ENCODE measurements around the gene KCNAB2.

The KCNAB2 gene

GRCh38 chr1:6045561-6045960, at the start of gene KCNAB2:
Gene KCNAB2, plus strand, starts transcription at chr1:6045888. Its CDS starts 5,649 bp downstream, at chr1:6051537.
- no peak within 1 kb of the TSS for H3K9ac ChIP-seq (ENCODE audit: low read length)
- no peaks in the 10 kb centered on the region for H3K4me1 ChIP-seq (ENCODE audit: control insufficient read depth, insufficient read depth, low read length)
- H3K36me3 ChIP-seq (ENCODE audit: control insufficient read depth, insufficient read depth, low read length) = no peaks in the 10 kb centered on the region
- no peaks in the 10 kb centered on the region for H3K9me3 ChIP-seq (ENCODE audit: control insufficient read depth, low read length)
- H3K4me3 ChIP-seq (ENCODE audit: low read length) = no peak within 1 kb of the TSS
- H3K27me3 ChIP-seq (ENCODE audit: control insufficient read depth, insufficient read depth, low read length) = no peaks in the 10 kb centered on the region

GRCh38 chr1:5996641-5997270, 48.9 kb upstream of the KCNAB2 start:
- Histone ChIP-seq H3K27me3 (ENCODE audit: control insufficient read depth, insufficient read depth, low read length) (peaks cover 13% of the 10 kb centered on the region), H3K9me3 (ENCODE audit: control insufficient read depth, low read length) (no peaks in the 10 kb centered on the region), H3K4me1 (ENCODE audit: control insufficient read depth, insufficient read depth, low read length) (no peaks in the 10 kb centered on the region), H3K36me3 (ENCODE audit: control insufficient read depth, insufficient read depth, low read length) (no peaks in the 10 kb centered on the region), H3K9ac (ENCODE audit: low read length) (no peak overlapping the region), H3K4me3 (ENCODE audit: low read length) (no peak overlapping the region)

GRCh38 chr1:5997316-5997715, 48.4 kb upstream of the KCNAB2 start:
- Histone ChIP-seq H3K4me3 (ENCODE audit: low read length) (no peak overlapping the region), H3K36me3 (ENCODE audit: control insufficient read depth, insufficient read depth, low read length) (no peaks in the 10 kb centered on the region), H3K9me3 (ENCODE audit: control insufficient read depth, low read length) (no peaks in the 10 kb centered on the region), H3K4me1 (ENCODE audit: control insufficient read depth, insufficient read depth, low read length) (peaks cover under 1% of the 10 kb centered on the region), H3K27me3 (ENCODE audit: control insufficient read depth, insufficient read depth, low read length) (peaks cover 13% of the 10 kb centered on the region), H3K9ac (ENCODE audit: low read length) (no peak overlapping the region)

GRCh38 chr1:5998051-5998905, 47.4 kb upstream of the KCNAB2 start:
- H3K4me3 ChIP-seq (ENCODE audit: low read length) = no peak overlapping the region
- peaks cover 4% of the 10 kb centered on the region for H3K4me1 ChIP-seq (ENCODE audit: control insufficient read depth, insufficient read depth, low read length)
- no peaks in the 10 kb centered on the region for H3K9me3 ChIP-seq (ENCODE audit: control insufficient read depth, low read length)
- no peak overlapping the region for H3K9ac ChIP-seq (ENCODE audit: low read length)
- H3K27me3 ChIP-seq (ENCODE audit: control insufficient read depth, insufficient read depth, low read length) = peaks cover 10% of the 10 kb centered on the region
- H3K36me3 ChIP-seq (ENCODE audit: control insufficient read depth, insufficient read depth, low read length) = no peaks in the 10 kb centered on the region

DNA sequence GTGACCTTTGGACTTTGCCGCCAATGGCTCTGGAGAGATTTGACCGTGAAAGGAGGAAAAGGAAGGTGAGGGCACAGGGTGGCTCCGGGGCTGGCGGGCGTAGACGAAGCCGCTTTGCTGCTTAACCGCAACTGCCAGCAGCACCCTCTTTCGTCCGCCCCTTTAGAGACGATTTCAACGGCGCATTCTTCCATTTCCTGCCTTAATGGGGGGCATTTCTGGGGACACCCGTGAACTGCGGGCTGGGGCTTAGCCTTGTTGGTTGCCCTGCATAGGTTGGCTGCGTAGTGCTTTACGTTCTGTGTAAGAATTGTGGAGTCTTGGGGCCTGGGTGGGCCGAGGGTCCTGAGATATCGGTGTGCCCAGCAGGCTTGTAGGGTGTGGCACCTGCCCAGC, 46.8 kb upstream of the KCNAB2 start:
- Histone ChIP-seq H3K4me1 (ENCODE audit: control insufficient read depth, insufficient read depth, low read length) (peaks cover 4% of the 10 kb centered on the region), H3K4me3 (ENCODE audit: low read length) (no peak overlapping the region), H3K9ac (ENCODE audit: low read length) (no peak overlapping the region), H3K27me3 (ENCODE audit: control insufficient read depth, insufficient read depth, low read length) (peaks cover 4% of the 10 kb centered on the region), H3K36me3 (ENCODE audit: control insufficient read depth, insufficient read depth, low read length) (no peaks in the 10 kb centered on the region), H3K9me3 (ENCODE audit: control insufficient read depth, low read length) (no peaks in the 10 kb centered on the region)

GRCh38 chr1:5999711-6000443, 45.8 kb upstream of the KCNAB2 start:
- Histone ChIP-seq H3K36me3 (ENCODE audit: control insufficient read depth, insufficient read depth, low read length) (no peaks in the 10 kb centered on the region), H3K4me3 (ENCODE audit: low read length) (no peak overlapping the region), H3K9ac (ENCODE audit: low read length) (no peak overlapping the region), H3K9me3 (ENCODE audit: control insufficient read depth, low read length) (no peaks in the 10 kb centered on the region), H3K27me3 (ENCODE audit: control insufficient read depth, insufficient read depth, low read length) (no peaks in the 10 kb centered on the region), H3K4me1 (ENCODE audit: control insufficient read depth, insufficient read depth, low read length) (peaks cover 4% of the 10 kb centered on the region)

- H3K9ac ChIP-seq (ENCODE audit: low read length) = no peak overlapping the region
- no peak overlapping the region for H3K4me3 ChIP-seq (ENCODE audit: low read length)
- H3K27me3 ChIP-seq (ENCODE audit: control insufficient read depth, insufficient read depth, low read length) = no peaks in the 10 kb centered on the region
- H3K9me3 ChIP-seq (ENCODE audit: control insufficient read depth, low read length) = no peaks in the 10 kb centered on the region
- peaks cover 4% of the 10 kb centered on the region for H3K4me1 ChIP-seq (ENCODE audit: control insufficient read depth, insufficient read depth, low read length)
- H3K36me3 ChIP-seq (ENCODE audit: control insufficient read depth, insufficient read depth, low read length) = no peaks in the 10 kb centered on the region
Measured at GRCh38 chr1:6000444-6001288, 45.0 kb upstream of the KCNAB2 start.

DNA sequence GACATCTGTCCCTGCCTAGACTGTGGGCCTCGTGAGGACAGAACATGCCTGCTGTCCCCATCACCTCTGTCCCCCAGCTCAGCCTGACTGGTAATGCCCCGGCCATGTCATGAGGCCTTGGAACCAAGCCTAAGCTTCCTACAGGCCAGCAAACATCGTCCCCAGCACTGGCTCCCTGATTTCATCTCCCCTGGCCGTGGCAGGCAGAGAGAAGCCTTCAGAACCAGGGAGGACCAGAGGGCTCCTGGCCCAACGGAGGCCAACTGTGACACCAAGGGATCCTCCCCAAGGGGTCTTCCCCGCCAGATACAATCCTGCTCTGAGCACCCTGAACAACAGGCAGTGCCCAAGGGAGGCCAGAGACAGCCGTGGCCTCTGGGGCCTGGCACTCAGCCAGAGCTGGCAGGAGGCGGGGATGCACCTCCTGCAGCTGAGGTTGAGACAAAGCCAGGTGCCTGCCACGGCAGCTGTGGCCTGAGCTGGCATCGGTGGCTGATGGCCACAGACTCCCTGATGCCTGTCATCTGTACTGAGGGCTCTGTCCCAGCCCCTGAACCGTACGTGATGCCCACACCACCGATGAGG, 43.6 kb upstream of the KCNAB2 start:
- peaks cover 5% of the 10 kb centered on the region for H3K27me3 ChIP-seq (ENCODE audit: control insufficient read depth, insufficient read depth, low read length)
- H3K4me3 ChIP-seq (ENCODE audit: low read length) = no peak overlapping the region

GRCh38 chr1:6002714-6003501, 42.8 kb upstream of the KCNAB2 start:
- no peak overlapping the region for H3K4me3 ChIP-seq (ENCODE audit: low read length)
- H3K9ac ChIP-seq (ENCODE audit: low read length) = no peak overlapping the region
- H3K27me3 ChIP-seq (ENCODE audit: control insufficient read depth, insufficient read depth, low read length) = peaks cover 9% of the 10 kb centered on the region
- H3K9me3 ChIP-seq (ENCODE audit: control insufficient read depth, low read length) = no peaks in the 10 kb centered on the region
- no peaks in the 10 kb centered on the region for H3K36me3 ChIP-seq (ENCODE audit: control insufficient read depth, insufficient read depth, low read length)
- peaks cover 4% of the 10 kb centered on the region for H3K4me1 ChIP-seq (ENCODE audit: control insufficient read depth, insufficient read depth, low read length)

More for the DNA sequence above, 43.6 kb upstream of the KCNAB2 start:
- Histone ChIP-seq H3K9me3 (ENCODE audit: control insufficient read depth, low read length) (no peaks in the 10 kb centered on the region), H3K4me1 (ENCODE audit: control insufficient read depth, insufficient read depth, low read length) (peaks cover 4% of the 10 kb centered on the region), H3K36me3 (ENCODE audit: control insufficient read depth, insufficient read depth, low read length) (no peaks in the 10 kb centered on the region), H3K9ac (ENCODE audit: low read length) (no peak overlapping the region)

DNA sequence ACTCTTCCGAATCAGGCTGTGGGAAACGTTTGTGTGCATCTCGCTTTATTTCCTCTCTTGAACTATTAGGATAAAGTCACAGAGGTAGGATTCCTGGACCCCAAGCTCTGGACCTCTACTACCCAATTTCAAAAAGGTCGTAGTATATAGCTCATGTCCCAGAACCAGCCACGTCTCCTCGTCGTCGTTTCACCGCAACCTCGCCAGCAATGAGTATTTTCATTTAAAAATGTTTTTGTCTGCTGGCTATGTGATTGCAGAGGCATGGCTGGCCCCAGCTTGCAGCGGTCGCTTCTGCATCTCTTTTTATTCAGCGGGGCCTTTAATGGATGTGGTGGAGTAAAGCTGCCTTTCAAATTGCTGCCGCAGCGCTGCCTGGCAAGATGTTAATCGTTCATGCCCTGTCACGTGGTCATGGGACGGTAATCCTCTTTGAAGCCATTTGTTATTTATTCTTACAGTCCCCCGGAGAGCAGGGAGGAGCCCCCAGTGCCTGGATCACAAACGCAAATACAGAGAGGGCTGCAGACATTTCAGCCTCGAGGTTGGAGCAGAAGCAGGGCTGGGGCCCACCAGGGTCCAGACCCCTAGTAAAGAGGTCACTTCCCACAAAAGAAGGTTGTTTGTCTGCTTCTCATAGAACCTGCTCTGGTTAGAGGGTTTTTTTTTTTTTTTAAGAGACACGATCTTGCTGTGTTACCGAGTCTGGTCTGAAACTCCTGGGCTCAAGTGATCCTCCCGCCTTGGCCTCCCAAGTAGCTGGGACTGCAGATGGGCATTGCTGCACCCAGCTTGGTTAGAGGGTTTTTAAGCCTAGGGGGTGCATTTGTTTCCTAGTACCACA, 41.9 kb upstream of the KCNAB2 start:
- peaks cover 9% of the 10 kb centered on the region for H3K27me3 ChIP-seq (ENCODE audit: control insufficient read depth, insufficient read depth, low read length)
- no peak overlapping the region for H3K4me3 ChIP-seq (ENCODE audit: low read length)
- no peaks in the 10 kb centered on the region for H3K36me3 ChIP-seq (ENCODE audit: control insufficient read depth, insufficient read depth, low read length)
- peaks cover 4% of the 10 kb centered on the region for H3K4me1 ChIP-seq (ENCODE audit: control insufficient read depth, insufficient read depth, low read length)
- H3K9me3 ChIP-seq (ENCODE audit: control insufficient read depth, low read length) = no peaks in the 10 kb centered on the region
- H3K9ac ChIP-seq (ENCODE audit: low read length) = no peak overlapping the region
